Gastroesophageal sphincter (tissue), 3 donors: Measurements from ENCODE around the gene HPSE2.

ENCODE experiments used
- CTCF ChIP-seq, 4 experiments: fragments of 200-600 bp in 2 of 4; fragments of 450-650 bp in 2 of 4; sonication (generic) in 1 of 4; IDR thresholded peaks; one replicate each; pipeline ENCODE4 v1.5.1; 2017 to 2019; ENCODE audit warnings: antibody characterized with exemption in 4 of 4, mild to moderate bottlenecking in 2 of 4, moderate library complexity in 2 of 4
- EP300 ChIP-seq: sonication (generic); formaldehyde crosslinking; IDR thresholded peaks from one replicate; pipeline ENCODE4 v1.6.1; 2017; ENCODE audit warnings: antibody characterized with exemption, mild to moderate bottlenecking

- TF ChIP-seq EP300 (no peak), CTCF (IDR thresholded peaks at IDR 0.05) (no peak)
These were observed 785.0 kb downstream of the HPSE2 start for GRCh38 chr10:98450618-98451017.
